HCT116 (cell line): ENCODE measurements around the gene NAA15. TPM values are rescaled to one million over a fixed set of nuclear protein-coding genes. Genes with fewer than 3 reads are reported as not detected.
A peak's percentile ranks its signal among the peaks of the same experiment; 100 is the strongest.

Source experiments
- ATAC-seq: fragments of 200-7000 bp; cut with Tn5 transposase; 2 replicates; pipeline ENCODE4 v1.9.1; 2020; ENCODE audit warnings: mild to moderate bottlenecking, moderate library complexity
- BruUV-seq: library from RNA; stranded (reverse); fragments of 400-500 nt; replicated peaks from 2 replicates; lab custom pipeline; 2021; lab: Mats Ljungman, UMichigan
- CTCF ChIA-PET: fragments of 300-600 bp; sonication (Branson Sonifier 250); formaldehyde crosslinking; loops from one replicate; lab custom pipeline; 2021; ENCODE audit warnings: antibody characterized with exemption; lab: Charles Lee
- POLR2A ChIA-PET: fragments of 300-600, 350-600 bp; sonication (Branson Sonifier 250); formaldehyde crosslinking; loops from one replicate; lab custom pipeline; 2021; ENCODE audit warnings: antibody characterized with exemption; lab: Charles Lee
- RAD21 ChIA-PET, 2 experiments: fragments of 300-600 bp; sonication (Branson Sonifier 250); formaldehyde crosslinking; loops; one replicate each; lab custom pipeline; 2023; ENCODE audit warnings: low total read pairs in 2 of 2; ENCODE audit not compliant: uncharacterized antibody in 2 of 2, unreplicated experiment in 2 of 2, low non-redundant PET in 1 of 2; lab: Charles Lee
- DNase-seq: peaks from one replicate; pipeline ENCODE4 v3.0.0-alpha.2; 2010; ENCODE audit warnings: low read depth, low spot score
- H2AFZ ChIP-seq: fragments of 200-600 bp; shearing (Covaris generic), sonication (generic); 2 replicates; pipeline ENCODE4 v1.6.1; 2017; ENCODE audit warnings: low read depth, mixed run types, mixed read lengths, antibody characterized with exemption, low read length; ENCODE audit not compliant: poor library complexity, severe bottlenecking
- H3K27ac ChIP-seq: 2 replicates; pipeline ENCODE4 v1.5.1; 2012; ENCODE audit warnings: low read depth, low read length
- H3K27me3 ChIP-seq: fragments of 200-600 bp; sonication (generic); 2 replicates; pipeline ENCODE4 v1.6.1; 2016; ENCODE audit warnings: mixed run types, low read length, mixed read lengths; ENCODE audit not compliant: insufficient read depth
- H3K36me3 ChIP-seq, 2 experiments: fragments of 200-500 bp in 1 of 2; fragments of 200-600 bp in 1 of 2; sonication (Bioruptor generic) in 1 of 2; sonication (generic) in 1 of 2; 2 replicates each; pipeline versions ENCODE4 v1.5.1 to v1.6.1; 2014 to 2016; ENCODE audit warnings: low read length in 2 of 2, inconsistent platforms in 1 of 2, mixed read lengths in 1 of 2, mixed run types in 1 of 2; ENCODE audit not compliant: insufficient read depth in 2 of 2, control insufficient read depth in 1 of 2
- H3K4me1 ChIP-seq, 2 experiments: fragments of 200-600 bp in 1 of 2; sonication (generic) in 1 of 2; 2 replicates each; pipeline versions ENCODE4 v1.5.1 to v1.6.1; 2012 to 2017; ENCODE audit warnings: low read length in 2 of 2, inconsistent platforms in 1 of 2, mild to moderate bottlenecking in 1 of 2, mixed read lengths in 1 of 2, mixed run types in 1 of 2, moderate library complexity in 1 of 2; ENCODE audit not compliant: insufficient read depth in 2 of 2, control insufficient read depth in 1 of 2
- H3K4me2 ChIP-seq: fragments of 200-600 bp; sonication (generic); 2 replicates; pipeline ENCODE4 v1.6.1; 2017; ENCODE audit warnings: mixed run types, low read length, mixed read lengths
- H3K4me3 ChIP-seq, 2 experiments: fragments of 200-600 bp in 1 of 2; sonication (generic) in 1 of 2; replicated peaks in 1 of 2; 2 replicates each; pipeline ENCODE4 v1.5.1; 2011 to 2016; ENCODE audit warnings: low read length in 2 of 2, control low read depth in 1 of 2, low read depth in 1 of 2, mild to moderate bottlenecking in 1 of 2, mixed read lengths in 1 of 2, mixed run types in 1 of 2
- H3K79me2 ChIP-seq: fragments of 200-600 bp; sonication (generic); 2 replicates; pipeline ENCODE4 v1.6.1; 2017; ENCODE audit warnings: mild to moderate bottlenecking, mixed run types, low read length, moderate library complexity, mixed read lengths; ENCODE audit not compliant: insufficient read depth
- H3K9ac ChIP-seq: fragments of 200-600 bp; sonication (generic); 2 replicates; pipeline ENCODE4 v1.6.1; 2016; ENCODE audit warnings: low read length, mixed read lengths
- H3K9me2 ChIP-seq: fragments of 200-600 bp; sonication (generic), shearing (Covaris generic); 2 replicates; pipeline ENCODE4 v1.6.1; 2017; ENCODE audit warnings: mixed run types, mild to moderate bottlenecking, moderate library complexity; ENCODE audit not compliant: insufficient read depth
- H3K9me3 ChIP-seq, 2 experiments: fragments of 200-500 bp in 1 of 2; fragments of 200-600 bp in 1 of 2; sonication (Bioruptor generic) in 1 of 2; sonication (generic) in 1 of 2; 2 replicates each; pipeline ENCODE4 v1.6.1; 2014 to 2017; ENCODE audit warnings: low read length in 2 of 2, mixed read lengths in 2 of 2, inconsistent platforms in 1 of 2, low read depth in 1 of 2, mild to moderate bottlenecking in 1 of 2, mixed run types in 1 of 2, moderate library complexity in 1 of 2; ENCODE audit not compliant: control insufficient read depth in 1 of 2, insufficient read depth in 1 of 2
- H4K20me1 ChIP-seq: fragments of 200-600 bp; sonication (generic), shearing (Covaris generic); 2 replicates; pipeline ENCODE4 v1.6.1; 2017; ENCODE audit warnings: mixed run types, mild to moderate bottlenecking, moderate library complexity; ENCODE audit not compliant: insufficient read depth
- ATF3 ChIP-seq: IDR thresholded peaks from 2 replicates; pipeline ENCODE4 v1.6.1; 2012
- CTCF ChIP-seq, 3 experiments: fragments of 200-600 bp in 1 of 3; sonication (generic) in 1 of 3; IDR thresholded peaks in 2 of 3; conservative IDR thresholded peaks in 1 of 3; 2 replicates each; pipeline ENCODE4 v1.5.1; 2012 to 2017; ENCODE audit warnings: low read depth in 2 of 3, low read length in 2 of 3, antibody characterized with exemption in 1 of 3, borderline replicate concordance in 1 of 3, control low read depth in 1 of 3, mild to moderate bottlenecking in 1 of 3, mixed read lengths in 1 of 3, mixed run types in 1 of 3, moderate library complexity in 1 of 3; ENCODE audit not compliant: insufficient read depth in 1 of 3
- MAX ChIP-seq: IDR thresholded peaks from 2 replicates; pipeline ENCODE4 v1.6.1; 2012
- POLR2AphosphoS5 ChIP-seq: IDR thresholded peaks from 2 replicates; pipeline ENCODE4 v1.6.1; 2011; ENCODE audit warnings: mild to moderate bottlenecking, low read depth, low read length, moderate library complexity
- RAD21 ChIP-seq: IDR thresholded peaks from 2 replicates; pipeline ENCODE4 v1.6.1; 2012; ENCODE audit warnings: low read depth, mild to moderate bottlenecking
- intact Hi-C: fragments of 100-400 bp; cut with micrococcal nuclease; formaldehyde crosslinking; loops from 2 replicates; pipeline ENCODE4 v1.10.0; 2022
- total RNA-seq: library from RNA; stranded (reverse); gene quantifications from one replicate; pipeline ENCODE4 v1.2.1, GENCODE V29; 2021; ENCODE audit not compliant: unreplicated experiment

Gene NAA15
- total RNA-seq, 1 experiment from 2014 or later = 79.7 TPM

- DNase-seq (no peak), ATAC-seq (no peak)
- peak overlapping the region; percentile 72 to 92 for H3K4me3 ChIP-seq
- no peaks in the 10 kb centered on the region for H3K27me3 ChIP-seq
- no peak for TF ChIP-seq ATF3
- no peak for TF ChIP-seq MAX
- H3K9me2 ChIP-seq = no peaks in the 10 kb centered on the region
- no peaks in the 10 kb centered on the region for H3K36me3 ChIP-seq
- ChIA-PET RAD21 (no interaction called here), CTCF (no interaction called here), POLR2A (interaction anchor here (1.4 kb wide), 1 partner anchor 12 kb away, joined by 3 read pairs; no protein-coding TSS in a partner anchor)
- H3K9ac ChIP-seq = peak overlapping the region; percentile 83
- H2AFZ ChIP-seq = no peak overlapping the region
- H3K4me1 ChIP-seq = peaks cover 7 to 23% of the 10 kb centered on the region in 2 experiments; a peak in 3 of 4 replicates
- BruUV-seq = no TSS peak
- peak overlapping the region; percentile 93; the same call in 1 of the 2 replicates for H3K27ac ChIP-seq
- H4K20me1 ChIP-seq = no peaks in the 10 kb centered on the region
- intact Hi-C loops = no loop called here
- peak overlapping the region; percentile 89 for H3K4me2 ChIP-seq
- H3K79me2 ChIP-seq = peaks cover 40% of the 10 kb centered on the region
- no peaks in the 10 kb centered on the region for H3K9me3 ChIP-seq
Observed at GRCh38 chr4:139451997-139452396, 150.7 kb downstream of the NAA15 start.

- POLR2A ChIA-PET = interaction anchor here (0.8 to 1.4 kb wide), 3 partner anchors 13 to 105 kb away, joined by 3 to 4 read pairs (median 4); partner anchors contain the start of gene SETD7
- Histone ChIP-seq H3K9me2 (no peaks in the 10 kb centered on the region), H2AFZ (no peak overlapping the region), H3K4me2 (peak overlapping the region; percentile 89), H3K27ac (peak overlapping the region; percentile 93), H3K4me3 (peak overlapping the region; percentile 72 to 92), H3K9ac (peak overlapping the region; percentile 83), H3K36me3 (no peaks in the 10 kb centered on the region), H4K20me1 (no peaks in the 10 kb centered on the region), H3K9me3 (no peaks in the 10 kb centered on the region), H3K27me3 (no peaks in the 10 kb centered on the region), H3K79me2 (peaks cover 50% of the 10 kb centered on the region), H3K4me1 (peaks cover 7 to 23% of the 10 kb centered on the region in 2 experiments; a peak in 3 of 4 replicates)
- ATAC-seq = peak; percentile 33
- intact Hi-C loops = no loop called here
- no peak for DNase-seq
- RAD21 ChIA-PET = interaction anchor here in 1 of 2 experiments (0.6 kb wide), 1 partner anchor 436 kb away, joined by 3 read pairs; no protein-coding TSS in a partner anchor
- CTCF ChIA-PET = interaction anchor here (0.5 to 1.0 kb wide), 4 partner anchors 14 to 276 kb away, joined by 3 to 9 read pairs (median 4); partner anchors contain the start of gene ELF2
- TSS peak; percentile 63 for BruUV-seq
- peak; percentile 35; the same call in 1 of the 2 replicates for TF ChIP-seq RAD21
- TF ChIP-seq POLR2AphosphoS5 = no peak
- peak; percentile 27 to 53 (median 28); a peak in 3 of 6 replicates for TF ChIP-seq CTCF (IDR thresholded peaks at IDR 0.05 in 2 of 3, conservative IDR thresholded peaks at IDR 0.05 in 1 of 3; ENCODE audit: borderline replicate concordance in 1 of 3, insufficient read depth in 1 of 3, low read depth in 2 of 3, low read length in 2 of 3)
Observed at GRCh38 chr4:139453041-139453370, 151.7 kb downstream of the NAA15 start.
